ENCODE results near the gene CD82. TPM values are rescaled to one million over a fixed set of nuclear protein-coding genes. Genes with fewer than 3 reads are reported as not detected.

CD82 gene
- total and polyA plus RNA-seq, 2 of the 8 experiments (the other 6 are each of a cell fraction or from before 2014, with no cell fraction given), result 7.9 to 10.3 TPM

DNA sequence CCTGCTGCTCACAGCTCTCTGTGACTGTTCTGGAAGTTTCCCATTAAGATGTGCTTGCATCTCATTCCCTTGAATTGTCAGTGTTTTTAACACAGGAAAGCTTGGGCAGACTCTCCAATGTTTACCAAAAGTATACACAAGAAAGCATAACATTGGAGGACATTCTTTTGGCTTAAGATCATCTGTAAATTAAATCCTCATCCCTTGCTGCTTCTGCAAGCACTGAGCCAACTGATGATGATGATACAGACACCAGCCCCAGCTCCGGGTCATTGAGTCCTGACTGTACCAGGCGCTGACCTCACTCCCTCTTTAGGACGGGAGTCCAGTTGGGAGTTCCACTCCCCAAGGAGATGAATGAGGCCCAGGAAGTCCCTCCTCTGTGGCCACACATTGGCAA is 23.8 kb downstream of the CD82 start:
- H3K4me2 ChIP-seq (ENCODE audit: insufficient read depth in 1 of 2, low read depth in 2 of 2, low read length in 2 of 2), result no peak overlapping the region
- no peak overlapping the region for H3K4me3 ChIP-seq (ENCODE audit: extremely low read depth in 1 of 4, insufficient read depth in 2 of 4, low read depth in 3 of 4, low read length in 4 of 4)
- H3K14ac ChIP-seq (ENCODE audit: insufficient read length), result no peak overlapping the region
- no peak overlapping the region for H2BK20ac ChIP-seq (ENCODE audit: low read length)
- WGBS, 2 experiments (ENCODE audit: extremely low coverage in 1 of 2, insufficient coverage in 1 of 2, insufficient read length in 1 of 2, insufficient replicate concordance in 2 of 2, low coverage in 1 of 2, low lambda C conversion rate in 2 of 2, missing lambda C conversion rate in 1 of 2), result 93% methylated on average over 3 of the region's 3 CpGs; no CpG with 5 or more reads in 1 of the 2 experiments
- H3K18ac ChIP-seq (ENCODE audit: extremely low read depth, low read length), result no peak overlapping the region
- DNase-seq (ENCODE audit: low read depth in 1 of 2, low spot score in 2 of 2), result no peak
- no peaks in the 10 kb centered on the region for H3K79me1 ChIP-seq (ENCODE audit: low read depth, low read length)
- no peaks in the 10 kb centered on the region for H3K79me2 ChIP-seq (ENCODE audit: control insufficient read depth in 1 of 2, insufficient read depth in 2 of 2, low read length in 2 of 2)
- H2AFZ ChIP-seq (ENCODE audit: low read length), result no peak overlapping the region
- no peak for FAIRE-seq
- ChIA-PET POLR2A (ENCODE audit: partially characterized antibody) (interaction anchor here (1.3 kb wide), 1 partner anchor 20 kb away, joined by 3 read pairs; no protein-coding TSS in a partner anchor), CTCF (ENCODE audit: partially characterized antibody) (interaction anchor here (0.6 to 2.8 kb wide), 7 partner anchors 15 to 305 kb away, joined by 3 to 13 read pairs (median 4); no protein-coding TSS in a partner anchor)
- H2AK5ac ChIP-seq (ENCODE audit: low read depth, low read length), result no peak overlapping the region
- H2BK120ac ChIP-seq (replicated peaks; ENCODE audit: low read depth, low read length), result no peak overlapping the region
- peaks cover 0 to 4% (median 0%) of the 10 kb centered on the region in 4 experiments; a peak in 4 of 7 replicates for H3K4me1 ChIP-seq (replicated peaks in 1 of 4; ENCODE audit: control insufficient read depth in 3 of 4, insufficient read depth in 4 of 4, low read length in 3 of 4)
- no peak for TF ChIP-seq CREB1 (IDR thresholded peaks at IDR 0.05)
- TF ChIP-seq CEBPB (IDR thresholded peaks at IDR 0.05; ENCODE audit: low read depth, low read length), result no peak
- TF ChIP-seq RBBP5 (IDR thresholded peaks at IDR 0.05; ENCODE audit: borderline replicate concordance, low read depth, low read length), result no peak
- TF ChIP-seq SAP30 (IDR thresholded peaks at IDR 0.05; ENCODE audit: insufficient read depth, insufficient replicate concordance, low read length), result no peak
- no peak for TF ChIP-seq ZNF274 (IDR thresholded peaks at IDR 0.05; ENCODE audit: borderline replicate concordance, extremely low read depth, low read length)
- no peak for TF ChIP-seq POLR2A (IDR thresholded peaks at IDR 0.05; ENCODE audit: control extremely low read depth in 1 of 2, low read depth in 2 of 2, low read length in 2 of 2)
- TF ChIP-seq RAD21 (IDR thresholded peaks at IDR 0.05 in 1 of 2, conservative IDR thresholded peaks at IDR 0.05 in 1 of 2; ENCODE audit: low read depth in 2 of 2, low read length in 2 of 2), result no peak
- no peaks in the 10 kb centered on the region for H4K20me1 ChIP-seq (replicated peaks in 1 of 2; ENCODE audit: control insufficient read depth in 1 of 2, insufficient read depth in 2 of 2, low read length in 2 of 2)
- H2BK15ac ChIP-seq (ENCODE audit: low read length), result no peak overlapping the region
- no peak overlapping the region for H4K8ac ChIP-seq (ENCODE audit: extremely low read depth, insufficient read depth, low read length)
- H3K9me3 ChIP-seq (ENCODE audit: insufficient read depth in 2 of 2, low read depth in 1 of 2, low read length in 1 of 2), result no peaks in the 10 kb centered on the region
- no peak overlapping the region for H3K9ac ChIP-seq (replicated peaks in 1 of 4; ENCODE audit: extremely low read depth in 1 of 4, low read depth in 3 of 4, low read length in 3 of 4)
- H3K36me3 ChIP-seq (ENCODE audit: control insufficient read depth in 2 of 4, insufficient read depth in 4 of 4, low read length in 3 of 4), result no peaks in the 10 kb centered on the region
- H3K23me2 ChIP-seq (ENCODE audit: low read depth, low read length), result no peaks in the 10 kb centered on the region
- no peak overlapping the region for H3K4ac ChIP-seq (replicated peaks; ENCODE audit: insufficient read length, low read depth, low read length)
- H2BK12ac ChIP-seq (ENCODE audit: low read depth, low read length), result no peak overlapping the region
- H3K23ac ChIP-seq (ENCODE audit: insufficient read length), result no peak overlapping the region
- no peak overlapping the region for H3K27ac ChIP-seq (ENCODE audit: low read depth, low read length)
- no peak overlapping the region for H3K56ac ChIP-seq (replicated peaks; ENCODE audit: insufficient read length, low read depth, low read length)
- no peak overlapping the region for H2BK5ac ChIP-seq (ENCODE audit: low read depth, low read length)
- H3K27me3 ChIP-seq (replicated peaks in 1 of 4; ENCODE audit: control insufficient read depth in 3 of 4, extremely low read depth in 1 of 4, insufficient read depth in 3 of 4, low read length in 3 of 4), result no peaks in the 10 kb centered on the region
- H4K5ac ChIP-seq (ENCODE audit: insufficient read length, low read depth, low read length), result no peak overlapping the region
- no peak overlapping the region for H4K91ac ChIP-seq (replicated peaks; ENCODE audit: insufficient read length, low read length)
